Endothelial cell of umbilical vein (primary cell): ENCODE data around the gene MICALL2. TPM values are rescaled to one million over a fixed set of nuclear protein-coding genes. Genes with fewer than 3 reads are reported as not detected.

Experiments
- BruUV-seq: library from RNA; stranded (reverse); fragments of 400-500 nt; replicated peaks from 2 replicates; lab custom pipeline; 2021; lab: Mats Ljungman, UMichigan
- CTCF ChIA-PET: fragments of 300-600, 350-600 bp; sonication (Branson Sonifier 250); formaldehyde crosslinking; loops from one replicate; lab custom pipeline; 2021; ENCODE audit warnings: antibody characterized with exemption, inconsistent platforms; lab: Charles Lee
- POLR2A ChIA-PET: fragments of 300-600, 350-600 bp; sonication (Branson Sonifier 250); formaldehyde crosslinking; loops from one replicate; lab custom pipeline; 2021; ENCODE audit warnings: antibody characterized with exemption, inconsistent platforms; lab: Charles Lee
- DNase-seq: peaks from one replicate; pipeline ENCODE4 v3.0.0-alpha.2; 2011; ENCODE audit warnings: low read depth, low spot score
- FAIRE-seq: peaks from 2 replicates; lab custom pipeline; 2011; peaks lifted over from hg19 to GRCh38; lab: Jason Lieb, UNC
- H2AFZ ChIP-seq: 2 replicates; pipeline ENCODE4 v1.6.0; 2012; ENCODE audit warnings: low read depth, low read length, control low read depth, inconsistent platforms
- H3K27ac ChIP-seq: 2 replicates; pipeline ENCODE4 v1.5.1; 2011; ENCODE audit warnings: low read depth, mild to moderate bottlenecking, control low read depth, low read length, moderate library complexity; ENCODE audit not compliant: insufficient read depth
- H3K27me3 ChIP-seq, 2 experiments: 2 replicates each; pipeline versions ENCODE4 v1.6.0 to v1.6.1; 2011; ENCODE audit warnings: low read length in 2 of 2, mixed read lengths in 1 of 2; ENCODE audit not compliant: control insufficient read depth in 2 of 2, insufficient read depth in 2 of 2
- H3K36me3 ChIP-seq, 2 experiments: 2 replicates in 1 of 2; 3 replicates in 1 of 2; pipeline ENCODE4 v1.5.1; 2011; ENCODE audit warnings: low read length in 2 of 2, mild to moderate bottlenecking in 1 of 2, moderate library complexity in 1 of 2; ENCODE audit not compliant: control insufficient read depth in 2 of 2, insufficient read depth in 2 of 2; ENCODE audit errors: extremely low read depth in 1 of 2
- H3K4me1 ChIP-seq: 3 replicates; pipeline ENCODE4 v1.5.1; 2011; ENCODE audit warnings: mild to moderate bottlenecking, low read length; ENCODE audit not compliant: control insufficient read depth, insufficient read depth; ENCODE audit errors: extremely low read depth
- H3K4me2 ChIP-seq: 2 replicates; pipeline ENCODE4 v1.6.1; 2011; ENCODE audit warnings: low read length, control low read depth, mixed read lengths; ENCODE audit not compliant: insufficient read depth
- H3K4me3 ChIP-seq, 3 experiments: fragments of 200-600 bp in 1 of 3; sonication (generic), shearing (Covaris generic) in 1 of 3; replicated peaks in 1 of 3; 2 replicates each; pipeline ENCODE4 v1.5.1; 2011 to 2016; ENCODE audit warnings: control low read depth in 3 of 3, low read length in 3 of 3, mild to moderate bottlenecking in 2 of 3, inconsistent platforms in 1 of 3, low read depth in 1 of 3, moderate library complexity in 1 of 3; ENCODE audit not compliant: insufficient read depth in 1 of 3
- H3K79me2 ChIP-seq: 2 replicates; pipeline ENCODE4 v1.6.0; 2012; ENCODE audit warnings: low read length, inconsistent platforms; ENCODE audit not compliant: control insufficient read depth, insufficient read depth
- H3K9ac ChIP-seq: replicated peaks from 2 replicates; pipeline ENCODE3; 2011; ENCODE audit warnings: low read length, control low read depth; ENCODE audit not compliant: insufficient read depth; ENCODE audit errors: extremely low read depth
- H3K9me1 ChIP-seq: replicated peaks from 3 replicates; pipeline ENCODE4 v1.6.0; 2011; ENCODE audit warnings: mild to moderate bottlenecking, low read length; ENCODE audit not compliant: control insufficient read depth, insufficient read depth; ENCODE audit errors: extremely low read depth
- H3K9me3 ChIP-seq: replicated peaks from 2 replicates; pipeline ENCODE4 v1.5.1; 2012; ENCODE audit warnings: low read length, inconsistent platforms; ENCODE audit not compliant: control insufficient read depth, insufficient read depth
- H4K20me1 ChIP-seq: replicated peaks from 2 replicates; pipeline ENCODE3; 2011; ENCODE audit warnings: mild to moderate bottlenecking, low read length; ENCODE audit not compliant: control insufficient read depth, insufficient read depth; ENCODE audit errors: extremely low read depth
- CTCF ChIP-seq, 2 donors: IDR thresholded peaks; 1 replicate in 1 of 2; 2 replicates in 1 of 2; pipeline ENCODE4 v1.5.1; 2011; ENCODE audit warnings: low read length in 2 of 2, mild to moderate bottlenecking in 2 of 2, moderate library complexity in 2 of 2, control low read depth in 1 of 2, inconsistent platforms in 1 of 2, low read depth in 1 of 2; ENCODE audit not compliant: insufficient read depth in 1 of 2; ENCODE audit errors: extremely low read depth in 1 of 2
- EZH2 ChIP-seq: IDR thresholded peaks from 2 replicates; pipeline ENCODE4 v1.6.1; 2012; ENCODE audit warnings: borderline replicate concordance, low read depth, mild to moderate bottlenecking, moderate library complexity, low read length, inconsistent platforms; ENCODE audit not compliant: severe bottlenecking
- FOS ChIP-seq: IDR thresholded peaks from 2 replicates; pipeline ENCODE4 v1.6.1; 2011; ENCODE audit warnings: mild to moderate bottlenecking, low read length, moderate library complexity, borderline replicate concordance; ENCODE audit not compliant: insufficient read depth
- GATA2 ChIP-seq: IDR thresholded peaks from 2 replicates; pipeline ENCODE4 v1.7.0; 2011; ENCODE audit warnings: low read depth, mild to moderate bottlenecking, moderate library complexity, mixed read lengths, low read length; ENCODE audit not compliant: insufficient read length, insufficient read depth
- JUN ChIP-seq: IDR thresholded peaks from 2 replicates; pipeline ENCODE4 v1.6.1; 2011; ENCODE audit warnings: borderline replicate concordance, low read depth; ENCODE audit not compliant: insufficient read length, insufficient read depth
- MAX ChIP-seq: IDR thresholded peaks from 2 replicates; pipeline ENCODE4 v1.6.1; 2011; ENCODE audit not compliant: insufficient read depth, insufficient read length
- MYC ChIP-seq: IDR thresholded peaks from one replicate; pipeline ENCODE4 v1.6.1; 2011; ENCODE audit warnings: mild to moderate bottlenecking, low read depth, low read length
- POLR2A ChIP-seq: IDR thresholded peaks from 2 replicates; pipeline ENCODE4 v1.6.1; 2012; ENCODE audit warnings: low read depth, mild to moderate bottlenecking, control low read depth, low read length
- POLR2AphosphoS5 ChIP-seq: IDR thresholded peaks from 2 replicates; pipeline ENCODE4 v1.6.1; 2012; ENCODE audit warnings: low read depth, mild to moderate bottlenecking, control low read depth, low read length, moderate library complexity; ENCODE audit not compliant: insufficient read depth
- dilution Hi-C: fragments of 300-500 bp; cut with MboI; formaldehyde crosslinking; loops from one replicate; pipeline ENCODE4 v1.15.0; 2019; ENCODE audit warnings: low sequenced_read_pairs; ENCODE audit not compliant: extremely low pct_ligation_motif_present
- intact Hi-C: fragments of 100-400 bp; cut with micrococcal nuclease; formaldehyde crosslinking; loops from one replicate; pipeline ENCODE4 v1.10.0; 2022
- polyA plus RNA-seq, 4 experiments: library from polyadenylated mRNA; depleted of rRNA in 3 of 4; stranded (reverse) in 3 of 4; unstranded in 1 of 4; fragments of >200 nt; gene quantifications; 2 replicates each; pipeline versions ENCODE4 v1.2.1 to v1.2.3, GENCODE V29; 2011 to 2012; ENCODE audit warnings: missing spikeins in 1 of 4
- total RNA-seq: library from RNA; stranded (reverse); gene quantifications from 2 replicates; pipeline ENCODE4 v1.2.3, GENCODE V29; 2021

Gene MICALL2
- total and polyA plus RNA-seq, 2 donors (not counting 3 experiments of a cell fraction or from before 2014, with no cell fraction given), result 29.8 to 46.3 TPM

GRCh38 chr7:1448958-1449357 is 10.3 kb downstream of the MICALL2 start:
- TF ChIP-seq POLR2A (no peak), GATA2 (no peak), EZH2 (no peak), POLR2AphosphoS5 (no peak), CTCF (IDR thresholded peaks at IDR 0.05; ENCODE audit: extremely low read depth in 1 of 2, insufficient read depth in 1 of 2, low read depth in 1 of 2, low read length in 2 of 2) (no peak), MYC (no peak), FOS (no peak), JUN (no peak), MAX (no peak)
- no peak overlapping the region for H3K27ac ChIP-seq
- no peaks in the 10 kb centered on the region for H3K9me3 ChIP-seq
- H3K9ac ChIP-seq, result no peak overlapping the region
- POLR2A ChIA-PET, result no interaction called here
- peaks cover 7% of the 10 kb centered on the region for H3K79me2 ChIP-seq
- intact Hi-C loops, result no loop called here
- H3K4me1 ChIP-seq, result no peaks in the 10 kb centered on the region
- peaks cover 0 to 1% of the 10 kb centered on the region in 2 experiments for H3K36me3 ChIP-seq
- dilution Hi-C loops, result no loop called here
- FAIRE-seq (no peak), DNase-seq (no peak)
- H4K20me1 ChIP-seq, result no peaks in the 10 kb centered on the region
- H3K4me2 ChIP-seq, result no peak overlapping the region
- no TSS peak for BruUV-seq
- H2AFZ ChIP-seq, result no peak overlapping the region
- H3K4me3 ChIP-seq, result no peak overlapping the region
- CTCF ChIA-PET, result interaction anchor here (1.7 kb wide), 1 partner anchor 16 kb away, joined by 6 read pairs; no protein-coding TSS in a partner anchor
- H3K27me3 ChIP-seq, result no peaks in the 10 kb centered on the region
- H3K9me1 ChIP-seq, result no peaks in the 10 kb centered on the region
